Fibroblast of peridontal ligament (primary cell): ENCODE results near the gene SLC2A6.
A peak's percentile ranks its signal among the peaks of the same experiment; 100 is the strongest.

Source experiments
- DNase-seq: peaks from one replicate; pipeline ENCODE4 v3.0.0-alpha.2; 2010; ENCODE audit errors: extremely low read depth

The SLC2A6 gene

DNA sequence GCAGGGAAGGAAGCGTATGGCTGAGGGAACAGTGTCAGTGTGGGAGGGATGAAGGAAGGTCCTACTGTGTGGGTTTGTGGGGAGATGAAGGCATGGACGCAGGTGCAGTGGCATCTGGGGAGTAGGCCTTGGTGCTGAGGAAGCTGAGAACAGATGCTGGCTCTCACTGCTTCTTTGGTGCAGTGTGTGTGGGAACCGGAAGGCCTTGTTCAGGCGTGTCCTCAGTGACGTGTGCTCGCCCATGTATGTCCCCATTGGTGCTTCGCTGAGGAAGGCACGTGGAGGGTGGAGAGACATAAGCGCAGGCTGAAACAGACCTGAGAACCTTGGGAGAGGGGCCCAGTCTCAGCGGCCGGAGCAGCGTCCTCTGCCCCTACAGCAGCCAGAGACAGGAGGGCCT, 38.0 kb downstream of the SLC2A6 start:
- no peak for DNase-seq

DNA sequence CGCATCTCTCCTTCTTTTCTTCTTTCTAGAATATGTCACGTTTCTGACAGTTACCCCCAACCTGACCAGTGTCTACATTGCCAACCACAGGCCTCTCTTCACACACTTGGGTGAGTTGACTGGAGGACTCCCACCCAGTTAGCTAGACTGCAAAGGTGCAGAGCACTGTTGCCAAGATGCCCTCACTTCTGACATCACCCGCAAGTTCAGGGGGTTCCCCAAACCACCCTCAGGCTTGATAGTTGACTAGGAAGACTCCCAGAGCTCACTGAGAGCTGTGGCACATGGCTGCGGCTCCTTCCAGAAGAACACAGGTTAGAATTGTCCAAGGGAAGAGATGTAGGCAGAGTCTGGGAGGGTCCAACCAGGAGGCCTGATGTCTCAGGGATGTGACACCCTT, 39.6 kb downstream of the SLC2A6 start:
- no peak for DNase-seq

DNA sequence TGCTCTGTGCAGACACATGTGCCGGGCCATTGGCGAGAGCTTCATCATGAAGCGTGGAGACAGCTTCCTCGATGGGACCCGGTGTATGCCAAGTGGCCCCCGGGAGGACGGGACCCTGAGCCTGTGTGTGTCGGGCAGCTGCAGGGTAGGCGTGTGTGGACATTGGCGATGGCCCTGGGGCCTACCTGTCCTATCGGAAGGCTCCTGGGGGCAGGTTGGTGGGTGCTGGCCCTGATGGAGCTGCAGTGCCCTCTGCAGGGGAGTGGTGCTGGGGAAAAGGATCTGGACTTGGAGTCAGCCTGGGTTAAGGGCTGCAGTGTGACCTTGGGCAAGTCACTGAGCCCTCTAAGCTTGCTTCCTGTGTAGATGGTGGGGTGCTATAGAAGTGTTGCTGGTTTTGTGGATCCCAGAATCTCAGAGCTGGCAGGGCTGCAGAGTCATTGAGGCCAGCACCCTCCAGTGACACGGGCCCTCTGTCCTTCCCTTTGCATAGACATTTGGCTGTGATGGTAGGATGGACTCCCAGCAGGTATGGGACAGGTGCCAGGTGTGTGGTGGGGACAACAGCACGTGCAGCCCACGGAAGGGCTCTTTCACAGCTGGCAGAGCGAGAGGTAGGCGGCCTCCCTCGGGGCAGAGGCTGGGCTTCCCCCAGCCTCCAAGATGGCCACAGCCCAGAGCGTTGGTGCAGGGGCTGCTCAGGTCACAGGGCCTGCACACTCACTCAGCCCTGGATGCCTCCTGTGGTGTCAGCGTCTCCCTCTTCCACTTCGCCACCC, 41.0 kb downstream of the SLC2A6 start:
- DNase-seq, result no peak

DNA sequence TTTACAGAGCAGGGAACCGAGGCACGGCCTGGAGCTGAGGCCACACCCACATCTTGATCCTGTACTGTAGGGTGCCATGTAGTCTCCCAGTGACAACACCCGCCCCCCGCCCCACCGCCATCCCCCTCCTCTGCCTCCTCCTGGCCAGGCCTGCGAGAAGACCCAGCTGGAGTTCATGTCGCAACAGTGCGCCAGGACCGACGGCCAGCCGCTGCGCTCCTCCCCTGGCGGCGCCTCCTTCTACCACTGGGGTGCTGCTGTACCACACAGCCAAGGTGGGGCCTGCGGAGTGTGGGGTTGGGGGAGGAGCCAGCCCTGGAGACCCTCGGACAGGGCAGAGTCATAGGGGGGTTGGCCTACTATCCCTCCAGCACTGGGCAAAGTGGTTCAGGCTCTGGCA, 42.2 kb downstream of the SLC2A6 start:
- DNase-seq, result no peak

DNA sequence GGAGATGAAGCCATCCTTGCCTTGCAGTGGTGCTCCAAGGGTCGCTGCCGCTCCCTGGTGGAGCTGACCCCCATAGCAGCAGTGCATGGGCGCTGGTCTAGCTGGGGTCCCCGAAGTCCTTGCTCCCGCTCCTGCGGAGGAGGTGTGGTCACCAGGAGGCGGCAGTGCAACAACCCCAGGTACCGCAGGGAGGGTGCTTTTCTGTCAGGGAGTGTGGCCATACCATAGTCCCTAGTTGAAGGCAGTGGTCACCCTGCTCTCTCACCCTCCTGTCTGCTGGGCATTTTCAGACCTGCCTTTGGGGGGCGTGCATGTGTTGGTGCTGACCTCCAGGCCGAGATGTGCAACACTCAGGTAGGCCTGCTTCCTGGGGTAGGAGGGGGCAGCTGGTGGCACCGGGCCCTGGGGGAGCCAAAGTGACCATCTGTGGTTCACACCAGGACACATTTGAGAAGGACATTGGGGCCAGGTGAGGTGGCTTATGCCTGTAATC, 45.5 kb downstream of the SLC2A6 start:
- no peak for DNase-seq

DNA sequence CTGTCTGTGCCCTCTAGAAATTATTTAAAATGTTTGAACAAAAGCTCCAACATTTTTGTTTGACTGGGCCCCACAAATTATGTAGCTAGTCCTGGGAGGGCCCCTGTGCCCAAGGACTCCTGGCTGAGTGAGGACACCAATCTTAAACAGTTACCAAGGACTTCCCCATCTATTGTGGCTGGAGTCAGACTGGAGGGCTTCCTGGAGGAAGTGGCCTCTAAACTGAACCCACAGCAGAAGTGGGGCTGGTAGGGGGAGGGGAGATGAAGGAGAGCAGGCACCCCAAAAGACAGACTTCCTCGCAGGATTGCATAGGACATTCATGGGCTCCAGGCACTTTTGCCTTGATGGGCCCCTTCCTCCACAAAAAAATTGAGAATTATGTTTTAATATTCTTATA, 48.7 kb downstream of the SLC2A6 start:
- DNase-seq, result no peak

DNA sequence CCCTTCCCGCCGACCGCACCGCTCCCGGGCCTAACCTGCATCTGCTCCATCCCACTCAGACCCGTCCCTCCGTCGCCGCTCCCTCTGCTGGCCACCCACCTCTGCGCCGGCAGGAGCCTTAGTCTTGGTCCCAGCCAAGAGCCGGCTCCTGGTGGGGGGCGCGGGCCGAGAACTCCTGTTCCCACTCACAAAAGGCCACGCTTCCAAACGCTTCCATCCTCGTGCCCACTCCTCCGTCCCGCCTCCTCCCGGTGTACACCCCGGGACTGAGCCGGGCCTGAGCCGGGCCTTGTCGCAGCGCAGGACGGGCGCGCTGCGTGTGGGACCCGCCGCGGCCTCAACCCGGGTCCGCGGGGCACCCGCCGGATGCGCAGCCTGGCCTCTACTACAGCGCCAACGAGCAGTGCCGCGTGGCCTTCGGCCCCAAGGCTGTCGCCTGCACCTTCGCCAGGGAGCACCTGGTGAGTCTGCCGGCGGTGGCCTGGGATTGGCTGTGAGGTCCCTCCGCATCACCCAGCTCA, 49.2 kb downstream of the SLC2A6 start:
- no peak for DNase-seq

DNA sequence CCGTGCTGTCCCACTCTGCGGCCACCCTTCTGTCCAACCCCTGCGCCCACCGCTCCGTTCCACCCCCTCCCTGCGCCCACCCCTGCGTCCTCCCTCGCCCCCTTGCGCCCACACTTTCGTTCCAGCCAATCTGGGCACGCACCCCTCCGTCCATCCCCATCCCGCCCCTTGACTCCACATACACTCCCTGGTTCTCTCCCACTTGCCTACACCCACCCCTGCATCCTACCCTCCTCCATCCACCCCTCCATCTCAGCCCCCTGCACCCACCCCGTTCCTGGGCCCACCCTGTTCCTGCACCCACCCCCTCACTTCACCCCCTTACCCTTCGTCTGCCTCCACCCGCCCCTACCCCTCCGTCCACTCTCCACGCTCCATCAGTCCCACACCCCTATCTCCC, 49.7 kb downstream of the SLC2A6 start:
- DNase-seq, result no peak

DNA sequence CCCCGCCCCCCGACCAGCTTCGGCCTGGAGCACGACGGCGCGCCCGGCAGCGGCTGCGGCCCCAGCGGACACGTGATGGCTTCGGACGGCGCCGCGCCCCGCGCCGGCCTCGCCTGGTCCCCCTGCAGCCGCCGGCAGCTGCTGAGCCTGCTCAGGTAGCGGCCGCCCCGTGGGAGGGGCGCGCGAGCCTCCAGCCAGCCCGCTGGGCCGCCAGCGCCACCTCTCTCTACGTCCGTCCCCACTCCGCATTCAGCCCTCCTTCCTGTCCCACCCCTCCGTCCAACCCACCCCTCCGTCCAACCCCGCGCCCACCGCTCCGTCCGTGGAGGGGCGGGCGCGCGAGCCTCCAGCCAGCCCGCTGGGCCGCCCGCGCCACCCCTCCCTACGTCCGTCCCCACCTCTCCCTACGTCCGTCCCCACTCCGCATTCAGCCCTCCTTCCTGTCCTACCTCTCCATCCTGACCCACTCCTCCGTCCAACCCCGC, 50.2 kb downstream of the SLC2A6 start:
- DNase-seq, result no peak

DNA sequence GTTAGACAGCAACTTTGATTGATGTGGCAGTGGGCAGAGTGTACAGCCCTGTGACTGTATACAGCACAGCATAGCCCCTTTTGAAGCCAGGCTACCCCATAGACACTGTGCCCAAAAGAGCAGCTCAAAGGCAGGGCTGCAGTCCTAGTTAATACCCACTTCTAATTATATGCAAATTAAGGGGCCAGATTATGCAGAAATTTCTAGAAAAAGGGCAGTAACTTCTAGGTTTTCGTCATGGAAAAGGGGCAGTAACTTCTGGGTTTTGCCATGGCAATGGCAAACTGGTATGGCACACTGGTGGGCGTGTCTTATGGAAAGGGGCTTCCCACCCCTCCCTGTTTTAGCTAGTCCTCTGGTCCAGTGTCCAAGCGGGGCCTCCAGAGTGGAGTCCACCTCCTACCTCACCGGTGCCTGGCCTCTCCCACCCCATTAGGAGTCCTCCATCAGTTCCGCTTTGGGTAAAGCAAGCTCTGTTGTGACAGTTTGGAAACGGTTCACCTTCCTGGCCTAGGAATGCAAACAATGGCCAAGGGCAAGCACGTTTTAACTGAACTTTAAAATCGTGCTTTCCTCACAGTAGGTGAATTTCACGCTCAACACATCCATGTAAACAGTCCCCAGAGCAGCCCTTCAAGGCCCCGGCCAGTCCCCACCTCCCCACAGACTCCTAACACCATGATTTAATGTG, 51.1 kb downstream of the SLC2A6 start:
- DNase-seq, result no peak

DNA sequence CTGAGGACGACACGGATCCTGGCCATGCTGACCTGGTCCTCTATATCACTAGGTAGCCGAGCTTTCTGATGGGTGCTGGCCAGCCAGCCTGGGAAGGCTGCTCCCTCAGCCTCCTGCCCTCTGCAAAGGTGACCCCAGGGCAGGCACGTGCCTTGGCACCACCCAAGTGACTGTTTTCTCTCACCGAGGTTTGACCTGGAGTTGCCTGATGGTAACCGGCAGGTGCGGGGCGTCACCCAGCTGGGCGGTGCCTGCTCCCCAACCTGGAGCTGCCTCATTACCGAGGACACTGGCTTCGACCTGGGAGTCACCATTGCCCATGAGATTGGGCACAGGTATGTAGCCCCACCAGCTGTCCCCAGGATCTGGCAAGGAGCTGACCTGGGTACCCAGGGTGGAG, 52.9 kb downstream of the SLC2A6 start:
- DNase-seq, result no peak

DNA sequence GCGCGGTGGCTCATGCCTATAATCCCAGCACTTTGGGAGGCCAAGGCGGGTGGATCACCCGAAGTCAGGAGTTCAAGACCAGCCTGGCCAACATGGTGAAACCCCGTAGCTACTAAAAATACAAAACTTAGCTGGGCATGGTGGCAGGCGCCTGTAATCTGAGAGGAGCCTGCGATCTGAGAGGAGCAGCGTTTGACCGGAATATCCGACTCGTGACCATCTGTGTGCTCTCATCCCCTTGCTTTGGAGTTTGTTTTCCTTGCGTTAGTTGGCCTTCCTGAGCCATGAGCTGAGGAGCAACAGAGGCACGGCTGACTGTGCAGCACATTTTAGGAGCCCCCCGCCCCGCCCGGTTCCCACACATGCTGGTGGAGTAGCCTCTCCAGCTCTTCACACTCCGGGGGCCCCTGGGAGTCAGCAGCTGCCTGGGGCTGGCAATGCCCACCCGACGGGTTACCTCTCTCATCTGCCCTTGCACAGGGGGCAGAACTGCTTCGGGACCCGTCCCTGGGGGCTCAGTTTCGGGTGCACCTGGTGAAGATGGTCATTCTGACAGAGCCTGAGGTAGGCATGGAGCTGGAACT, 53.8 kb downstream of the SLC2A6 start:
- no peak for DNase-seq

DNA sequence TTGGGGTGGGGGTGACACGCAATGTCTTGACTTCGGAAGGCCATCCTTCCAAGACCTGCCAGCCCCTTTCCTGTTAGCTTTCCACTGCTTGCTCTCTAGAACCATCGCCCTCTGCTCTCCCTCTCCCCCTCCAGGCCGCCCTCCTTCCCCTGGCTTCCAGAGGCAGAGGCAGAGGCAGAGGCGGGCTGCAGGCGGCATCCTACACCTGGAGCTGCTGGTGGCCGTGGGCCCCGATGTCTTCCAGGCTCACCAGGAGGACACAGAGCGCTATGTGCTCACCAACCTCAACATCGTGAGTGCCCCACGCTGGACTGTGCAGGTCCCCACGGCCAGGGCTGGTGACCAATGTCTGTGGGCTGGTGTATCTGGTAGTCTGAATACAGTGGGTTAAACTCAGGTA, 54.7 kb downstream of the SLC2A6 start:
- no peak for DNase-seq

DNA sequence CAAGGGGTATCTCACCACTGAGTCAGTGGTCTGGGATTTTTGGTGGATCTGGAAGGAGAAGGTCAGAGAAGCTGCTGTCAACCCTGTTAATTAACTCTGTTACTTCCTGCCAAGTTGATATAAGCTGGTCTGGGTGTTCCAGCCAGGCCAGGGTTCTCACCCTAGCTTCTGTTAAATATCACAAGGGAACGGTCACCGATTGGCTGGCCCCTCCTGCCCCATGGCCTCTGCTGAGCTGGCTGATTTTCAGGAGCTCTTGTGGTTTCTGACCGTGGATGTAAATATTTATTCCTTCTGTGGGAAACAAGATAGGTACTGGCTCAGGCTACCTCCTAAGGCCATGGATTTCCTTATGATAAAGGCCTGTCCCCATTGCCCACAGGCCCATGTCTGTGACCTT, 55.7 kb downstream of the SLC2A6 start:
- peak; percentile 11 for DNase-seq

DNA sequence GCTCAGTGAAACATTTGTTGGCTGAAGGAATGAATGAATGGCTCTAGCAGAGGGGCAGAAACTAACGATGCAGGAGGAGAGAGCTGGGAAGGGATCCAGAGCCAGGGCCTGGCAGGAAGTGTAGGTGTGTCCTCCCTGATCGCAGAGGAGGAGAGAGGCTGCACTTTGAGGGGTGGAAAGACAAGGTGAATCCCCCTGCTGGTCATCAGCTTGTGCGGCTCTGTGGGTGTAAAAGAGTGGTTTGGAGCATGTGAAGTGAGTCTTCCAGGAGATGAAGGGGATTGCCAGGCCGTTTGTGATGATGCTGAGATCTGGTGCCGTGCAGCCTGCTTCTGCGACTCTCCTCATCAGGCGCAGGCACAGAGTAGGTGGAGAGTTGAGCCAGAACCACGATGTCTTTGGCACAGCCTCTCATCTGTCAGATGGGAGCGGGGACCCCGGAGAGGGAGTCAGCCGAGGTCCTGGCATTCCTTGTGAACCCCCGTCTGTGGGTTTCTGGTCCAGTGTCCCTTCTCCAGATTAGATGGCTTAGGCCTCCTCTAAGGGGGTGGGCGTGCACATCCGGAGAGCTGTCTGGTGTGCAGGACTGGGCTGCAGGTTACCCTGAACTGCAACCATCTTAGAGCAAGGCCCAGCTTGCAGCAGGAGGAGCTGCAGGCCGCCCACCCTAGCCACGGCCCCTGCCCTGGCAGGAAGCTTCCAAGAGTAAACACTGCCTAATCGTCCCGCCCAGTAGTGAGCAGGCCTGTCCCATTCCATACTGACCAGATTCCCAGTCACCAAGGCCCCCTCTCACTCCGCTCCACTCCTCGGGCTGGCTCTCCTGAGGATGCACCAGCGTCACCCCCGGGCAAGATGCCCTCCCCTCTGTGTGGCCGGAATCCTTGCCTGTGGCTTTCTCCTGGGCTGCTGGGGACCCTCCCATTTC, 57.0 kb downstream of the SLC2A6 start, which contains the start of gene ADAMTS13:
TSS of gene ADAMTS13 (plus strand) at position 753 of the 928 bp plus-strand sequence. CDS start at position 830, 77 bp downstream.
- DNase-seq, result no peak
